Activated CD8-positive, alpha-beta memory T cell treated with anti-CD3 and anti-CD28 coated beads, Interleukin-2, amount 50 U/mL, for 48 hours (primary cell): ENCODE data around the gene LIX1L.
A peak's percentile ranks its signal among the peaks of the same experiment; 100 is the strongest.
"Not testable (repeated sequence)": the region's sequence is repeated elsewhere in the genome, so short reads cannot be mapped to it uniquely, and the experiment has no call there.

ENCODE experiments used
- DNase-seq: peaks from one replicate; pipeline ENCODE4 v3.0.0-alpha.2; 2020

LIX1L gene

GRCh38 chr1:145962157-145963102 is 4.6 kb upstream of the LIX1L start:
- peak; percentile 71 for DNase-seq

DNA sequence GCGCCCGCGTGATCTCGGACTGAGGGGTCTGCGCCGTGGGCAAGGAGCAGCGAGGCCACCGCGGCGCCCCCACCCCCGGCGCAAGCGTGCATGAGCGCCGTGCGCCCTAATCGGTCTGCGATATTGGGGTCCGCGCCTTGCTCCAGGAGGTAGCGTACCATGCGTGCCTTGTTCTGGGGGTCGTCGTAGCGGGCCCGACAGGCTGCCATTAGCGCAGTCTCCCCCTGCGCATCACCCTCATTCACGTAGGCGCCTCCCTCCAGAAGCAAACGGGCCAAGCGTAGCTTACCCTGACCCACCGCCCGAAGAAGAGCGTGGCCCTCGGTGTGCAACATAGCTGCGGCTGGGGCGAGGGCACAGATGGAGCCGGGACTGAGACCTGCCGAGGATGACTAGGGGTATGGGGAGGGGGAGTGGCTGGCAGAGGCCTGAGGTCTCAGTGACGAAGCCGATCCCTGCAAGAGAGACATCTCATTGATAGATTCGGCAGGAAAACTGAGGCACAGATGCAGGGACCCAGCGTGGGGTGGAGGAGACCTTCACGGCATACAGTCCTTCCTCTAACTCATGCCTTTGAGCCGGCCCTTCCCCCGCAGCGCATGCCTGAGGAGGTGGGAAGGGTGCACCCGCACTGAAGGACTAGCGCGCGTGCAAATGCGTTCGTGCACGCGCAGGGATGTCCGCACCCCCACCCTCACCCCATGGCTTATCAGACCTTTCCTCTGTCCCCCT is 3.8 kb upstream of the LIX1L start:
- DNase-seq = peak; percentile 82

GRCh38 chr1:145961109-145961424 is 3.2 kb upstream of the LIX1L start:
- no peak for DNase-seq

DNA sequence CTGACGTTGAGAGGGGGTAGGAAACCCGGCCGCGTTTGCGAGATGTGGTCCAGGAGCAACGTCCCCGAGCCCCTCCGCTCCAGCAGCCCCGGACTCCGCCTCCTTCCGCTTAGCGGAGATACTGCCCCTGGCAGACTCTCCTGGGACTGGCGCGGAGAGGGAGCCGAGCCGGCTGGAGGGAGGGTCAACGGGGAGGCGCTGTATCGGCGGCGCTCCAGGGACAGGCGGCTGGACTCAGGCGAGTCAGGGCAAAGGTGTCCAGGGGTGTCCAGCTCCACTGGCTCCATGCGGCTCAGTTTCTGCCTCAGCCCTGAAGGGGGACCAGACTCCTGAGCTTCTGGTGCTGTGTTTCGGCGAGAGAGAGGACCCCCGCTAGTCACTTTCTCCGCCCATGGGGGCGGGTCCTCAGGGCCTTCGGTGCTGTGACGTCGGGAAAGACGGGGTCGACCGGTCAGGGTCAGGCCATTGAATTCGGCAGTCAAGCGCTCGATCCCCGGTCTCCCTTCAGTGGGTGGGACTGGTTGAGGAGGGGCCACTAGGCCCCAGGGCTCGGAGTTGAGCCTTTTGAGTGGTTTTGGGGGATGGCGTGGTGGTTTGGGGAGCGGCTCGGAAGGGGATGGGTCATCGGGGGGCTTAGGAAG is 2.8 kb upstream of the LIX1L start:
- DNase-seq = peak; percentile 77

DNA sequence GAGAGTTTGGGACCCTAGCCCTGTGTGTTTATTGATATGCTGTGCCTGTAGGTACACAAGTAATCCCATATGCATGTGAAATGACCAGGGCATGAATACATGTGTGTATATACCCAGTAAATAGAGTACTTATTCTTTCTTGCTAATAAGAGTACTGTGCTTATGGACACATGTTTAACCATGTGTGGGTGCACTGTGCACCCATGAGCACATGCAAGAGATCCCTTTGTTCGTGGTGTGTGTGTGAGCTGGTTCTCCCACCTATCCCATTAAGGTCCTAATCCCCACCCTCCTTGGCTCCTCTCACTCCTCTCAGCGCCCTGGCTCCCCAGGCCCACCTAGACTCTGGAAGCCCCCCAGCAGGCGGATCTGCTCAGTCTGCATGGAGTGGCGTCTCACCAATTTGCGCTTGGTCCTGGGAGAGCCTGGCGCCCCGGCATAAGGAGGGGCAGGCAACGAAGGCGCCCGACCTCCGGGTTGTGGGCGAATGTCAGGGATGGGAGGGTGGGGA is 2.2 kb upstream of the LIX1L start:
- DNase-seq = no peak

DNA sequence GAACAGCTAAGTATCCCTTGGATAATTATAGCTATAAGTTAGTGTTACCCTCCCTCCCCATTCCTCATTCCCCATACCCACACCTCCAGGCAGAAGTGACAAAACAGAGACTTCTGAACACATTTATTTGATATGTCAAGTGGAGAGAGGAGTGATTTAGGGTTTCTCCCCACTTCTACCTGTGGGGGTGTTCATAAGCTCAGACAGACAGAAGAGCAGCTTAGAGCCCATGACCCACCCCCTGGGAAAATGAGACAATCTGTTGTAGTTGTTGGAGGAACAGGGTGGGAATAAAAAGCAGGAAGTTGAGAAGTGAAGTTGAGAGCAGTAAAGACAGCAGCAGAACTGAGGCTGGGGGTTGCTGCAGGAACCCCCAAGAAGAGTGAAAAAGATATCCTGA is 1.5 kb upstream of the LIX1L start:
- no peak for DNase-seq

DNA sequence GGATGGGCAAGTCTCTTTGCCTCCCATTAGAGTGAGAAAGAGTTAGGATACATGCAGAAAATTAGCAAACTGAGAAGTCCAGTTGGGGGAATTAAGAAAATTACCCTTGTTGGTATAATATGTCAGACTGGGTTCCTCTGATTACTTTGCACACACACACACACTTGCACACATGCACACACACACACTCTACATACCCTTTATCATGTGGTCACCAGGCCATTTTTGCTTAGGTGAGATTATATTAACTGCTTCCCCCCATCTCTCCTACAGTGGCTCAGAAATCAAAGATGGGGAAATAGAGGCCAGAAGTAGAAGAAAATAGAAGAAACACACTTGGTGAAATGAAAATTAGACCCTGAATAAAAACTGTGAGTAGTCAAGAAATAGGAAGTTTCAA is 917 bp upstream of the LIX1L start:
- no peak for DNase-seq

DNA sequence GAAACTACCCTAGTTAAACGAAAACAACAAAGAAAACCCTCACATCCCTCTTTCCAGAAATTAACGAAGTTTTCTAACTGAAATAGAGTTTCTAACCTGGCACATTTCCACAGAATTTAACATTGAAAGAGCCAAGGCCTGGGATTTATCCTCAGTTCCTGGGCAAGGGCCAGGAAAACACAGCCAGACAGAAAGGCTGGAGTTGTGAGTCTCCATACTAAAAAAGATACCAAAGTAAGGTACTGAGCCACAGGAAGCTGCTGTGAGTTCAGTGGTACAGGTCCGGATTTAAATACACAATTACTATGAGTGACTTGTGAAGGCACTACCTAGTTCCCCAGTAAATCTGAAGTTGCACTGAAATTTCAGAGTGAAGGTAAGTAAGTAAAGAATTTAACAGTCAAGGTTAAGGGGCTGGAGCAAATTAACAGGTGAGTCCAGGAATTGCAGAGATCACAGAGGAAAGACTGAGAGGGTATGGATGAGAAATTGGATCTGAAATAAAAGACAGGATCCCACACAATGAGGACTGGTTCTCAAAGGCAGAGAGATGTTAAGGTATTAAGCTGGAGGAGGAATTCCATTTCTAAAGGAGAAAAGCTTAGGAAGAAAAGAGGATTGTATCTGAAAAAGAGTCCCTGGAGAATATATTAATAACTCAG is 905 bp downstream of the LIX1L start:
- no peak for DNase-seq

DNA sequence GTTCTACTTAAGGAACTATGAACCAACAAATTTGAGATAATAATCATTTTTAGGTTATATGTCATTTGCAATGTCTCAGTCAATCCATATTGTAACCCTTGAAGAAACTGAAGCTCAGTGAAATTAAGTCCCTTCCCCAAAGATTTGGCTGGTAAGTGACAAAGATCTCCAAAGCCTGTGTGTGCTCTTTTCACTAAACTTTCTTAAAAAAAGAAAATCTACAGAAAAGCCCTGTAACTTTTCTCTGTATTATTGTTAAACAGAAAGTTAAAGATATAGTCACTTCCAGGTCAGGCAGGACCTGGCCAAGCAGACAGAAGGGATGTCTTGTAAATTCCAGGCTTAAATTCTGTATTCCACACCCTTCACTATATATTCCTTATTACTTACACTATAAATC is 1.5 kb downstream of the LIX1L start:
- DNase-seq = no peak

DNA sequence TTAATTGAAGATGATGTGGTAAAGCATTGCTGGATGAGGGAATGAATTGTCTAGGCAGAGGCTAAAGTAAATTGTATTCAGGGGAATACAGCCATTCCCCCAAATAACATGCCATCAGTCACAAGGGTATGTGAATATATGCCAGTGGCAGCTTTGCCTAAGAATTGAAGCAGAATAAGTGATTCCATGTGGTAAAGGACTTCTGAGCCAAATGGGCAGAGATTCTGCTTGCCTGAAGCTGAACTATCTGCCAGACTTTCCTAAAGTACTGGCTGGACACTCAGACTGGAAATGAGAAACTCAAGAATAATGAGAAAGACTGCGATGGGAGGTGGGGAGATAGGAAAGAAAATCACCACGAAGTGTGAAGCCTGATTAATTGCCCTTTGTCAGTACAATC is 2.4 kb downstream of the LIX1L start:
- no peak for DNase-seq

DNA sequence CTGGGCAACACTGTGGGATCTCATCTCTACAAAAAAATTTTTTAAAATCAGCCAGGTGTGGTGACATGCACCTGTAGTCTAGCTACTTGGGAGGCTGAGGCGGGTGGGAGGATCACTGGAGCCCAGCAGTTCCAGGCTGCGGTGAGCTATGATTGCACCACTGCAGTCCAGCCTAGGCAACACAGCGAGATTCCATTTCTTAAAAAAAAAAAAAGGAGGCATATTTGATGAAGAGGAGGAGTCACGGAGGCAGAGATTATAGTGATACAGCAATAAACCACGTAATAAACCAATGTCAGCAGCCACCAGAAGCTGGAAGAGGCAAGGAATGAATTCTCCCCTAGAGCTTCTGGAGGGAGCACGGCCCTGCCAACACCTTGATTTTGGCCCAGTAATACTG is 4.0 kb downstream of the LIX1L start:
- DNase-seq = no peak

GRCh38 chr1:145952903-145953302 is 4.9 kb downstream of the LIX1L start:
- no peak for DNase-seq

DNA sequence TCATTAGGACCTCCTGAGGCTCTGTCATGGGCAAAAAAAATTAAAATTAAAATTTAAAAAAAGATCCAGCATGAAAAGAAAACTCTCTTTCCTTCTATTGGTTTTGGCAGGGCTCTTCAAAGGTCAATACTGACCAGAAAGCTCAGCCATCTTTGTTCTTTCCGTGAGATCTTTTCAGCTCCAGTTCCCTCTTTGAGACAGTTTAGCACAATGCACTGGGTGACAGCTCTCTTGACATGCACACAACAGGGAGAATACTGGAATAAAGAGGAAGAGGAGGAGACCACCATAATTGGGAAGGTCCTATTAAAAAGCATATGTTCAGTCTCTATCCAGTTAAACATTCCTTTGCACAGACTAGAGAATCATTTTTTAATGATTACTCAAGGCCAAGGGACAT is 6.3 kb downstream of the LIX1L start:
- DNase-seq = no peak

- DNase-seq = no peak
These were observed 8.6 kb downstream of the LIX1L start for GRCh38 chr1:145949219-145949618.

GRCh38 chr1:145947551-145947950 is 10.3 kb downstream of the LIX1L start:
- no peak for DNase-seq

- DNase-seq = no peak
These were observed 11.3 kb downstream of the LIX1L start for GRCh38 chr1:145946477-145946986.

DNA sequence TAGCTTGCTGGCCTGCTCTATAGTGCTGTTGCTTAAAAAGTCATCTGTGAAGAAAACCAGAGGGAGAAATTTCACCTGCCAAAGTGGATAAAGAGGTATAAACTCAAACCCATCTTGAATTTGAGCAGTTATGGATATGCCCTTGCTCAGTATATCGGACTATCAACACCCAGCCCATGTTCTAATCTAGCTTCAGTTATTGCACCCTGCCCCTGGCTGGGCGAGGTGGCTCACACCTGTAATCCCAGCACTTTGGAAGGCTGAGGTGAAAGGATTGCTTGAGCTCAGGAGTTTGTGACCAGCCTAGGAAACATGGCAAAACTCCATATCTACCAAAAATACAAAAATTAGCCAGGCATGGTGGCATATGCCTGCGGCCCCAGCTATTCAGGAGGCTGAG is 13.3 kb downstream of the LIX1L start:
- DNase-seq = no peak

- no peak for DNase-seq
These were observed 14.9 kb downstream of the LIX1L start for GRCh38 chr1:145942871-145943270.

GRCh38 chr1:145942405-145942804 is 15.4 kb downstream of the LIX1L start:
- no peak for DNase-seq

DNA sequence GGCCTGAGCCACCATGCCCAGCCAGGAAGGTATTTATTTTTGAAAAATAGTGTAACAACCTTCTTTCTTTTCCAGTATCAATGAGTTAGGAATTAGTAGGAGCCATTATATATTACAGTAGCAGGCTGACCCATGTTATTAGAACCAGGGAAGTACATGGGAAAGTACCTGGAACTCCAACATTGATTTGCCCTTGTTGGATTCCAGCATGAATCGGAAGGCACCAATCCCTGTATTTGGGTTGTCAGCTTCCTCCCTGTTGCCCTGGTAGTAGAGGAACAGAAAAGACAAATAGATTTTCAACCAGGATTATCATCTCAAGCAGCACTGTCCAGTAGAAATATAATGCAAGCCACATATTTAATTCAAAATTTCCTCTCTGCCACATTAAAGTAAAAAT is 20.4 kb downstream of the LIX1L start:
- no peak for DNase-seq

- no peak for DNase-seq
These were observed 21.6 kb downstream of the LIX1L start for GRCh38 chr1:145936247-145936646.

DNA sequence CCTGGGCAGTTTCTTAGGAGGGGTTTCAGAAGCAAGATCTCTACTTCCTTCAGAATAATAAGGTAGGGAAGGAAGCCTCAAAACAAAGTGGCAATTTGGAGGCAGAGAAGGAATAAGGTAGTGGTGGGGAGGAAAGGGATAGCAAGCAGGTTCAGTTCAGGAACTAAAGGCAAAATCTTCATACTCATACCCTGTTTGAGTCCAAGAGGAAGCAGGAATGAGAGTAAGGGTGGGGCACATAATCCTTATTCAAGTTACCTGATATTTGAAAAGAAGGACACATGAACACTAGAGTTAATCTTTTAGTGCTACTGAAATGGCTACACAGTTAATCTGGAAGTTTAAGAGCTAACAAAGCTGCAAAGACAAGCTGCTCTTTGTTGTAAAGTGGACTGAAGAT is 22.1 kb downstream of the LIX1L start:
- no peak for DNase-seq

- not testable (repeated sequence) for DNase-seq
These were observed 25.3 kb downstream of the LIX1L start for GRCh38 chr1:145932522-145933009.
